Endodermal cell (in vitro differentiated cells): ENCODE results near the gene GRXCR2. TPM values are rescaled to one million over a fixed set of nuclear protein-coding genes. Genes with fewer than 3 reads are reported as not detected.

ENCODE experiments used
- DNase-seq: peaks from one replicate; pipeline ENCODE4 v3.0.0-alpha.2; 2017
- H3K27ac ChIP-seq: 2 replicates; pipeline ENCODE4 v1.5.1; 2013; ENCODE audit warnings: mild to moderate bottlenecking, low read depth, low read length, moderate library complexity
- H3K27me3 ChIP-seq: 2 replicates; pipeline ENCODE4 v1.6.1; 2013; ENCODE audit warnings: mild to moderate bottlenecking, low read length, moderate library complexity; ENCODE audit not compliant: insufficient read depth, control insufficient read depth, poor library complexity, severe bottlenecking
- H3K36me3 ChIP-seq: 2 replicates; pipeline ENCODE4 v1.7.0; 2013; ENCODE audit warnings: mild to moderate bottlenecking, low read length, moderate library complexity; ENCODE audit not compliant: control insufficient read depth, insufficient read depth
- H3K4me1 ChIP-seq: one replicate; pipeline ENCODE4 v1.7.0; 2013; ENCODE audit warnings: low read length; ENCODE audit not compliant: control insufficient read depth, insufficient read depth
- H3K4me3 ChIP-seq: 2 replicates; pipeline ENCODE4 v1.5.1; 2013; ENCODE audit warnings: mild to moderate bottlenecking, low read length, moderate library complexity
- H3K9ac ChIP-seq: 2 replicates; pipeline ENCODE4 v1.6.1; 2013; ENCODE audit warnings: mild to moderate bottlenecking, low read length, moderate library complexity; ENCODE audit not compliant: poor library complexity, severe bottlenecking; ENCODE audit errors: extremely low read depth
- H3K9me3 ChIP-seq: 2 replicates; pipeline ENCODE4 v1.6.1; 2013; ENCODE audit warnings: mild to moderate bottlenecking, low read length, moderate library complexity; ENCODE audit not compliant: control insufficient read depth
- H3K27ac Mint-ChIP-seq: 2 replicates; pipeline ENCODE4 v1.8.0; 2020; ENCODE audit warnings: mixed read lengths
- H3K27me3 Mint-ChIP-seq: 2 replicates; pipeline ENCODE4 v1.8.0; 2021; ENCODE audit warnings: mild to moderate bottlenecking, mixed read lengths; ENCODE audit not compliant: insufficient read depth
- H3K36me3 Mint-ChIP-seq: 2 replicates; pipeline ENCODE4 v1.8.0; 2020; ENCODE audit warnings: low read depth, mixed read lengths
- H3K4me1 Mint-ChIP-seq: 2 replicates; pipeline ENCODE4 v1.8.0; 2020; ENCODE audit warnings: mixed read lengths
- H3K4me3 Mint-ChIP-seq: 2 replicates; pipeline ENCODE4 v1.8.0; 2020; ENCODE audit warnings: mild to moderate bottlenecking, moderate library complexity, mixed read lengths
- H3K9me3 Mint-ChIP-seq: 2 replicates; pipeline ENCODE4 v1.8.0; 2020; ENCODE audit warnings: mild to moderate bottlenecking, mixed read lengths
- WGBS, 2 experiments: methylation state at CpG; one replicate each; pipeline versions ENCODE4 v1.1.5 to v1.1.7; 2013; ENCODE audit warnings: missing lambda C conversion rate in 2 of 2, mixed read lengths in 1 of 2; ENCODE audit not compliant: insufficient coverage in 1 of 2, insufficient read length in 1 of 2; 5-methylcytosine and 5-hydroxymethylcytosine counted together
- total RNA-seq, 2 donors: library from RNA; stranded (reverse); fragmentation: NEBNext Ultra II Directional in 1 of 2; extraction: Animal tissue kit (Norgen Biotek cat#: 25700) in 1 of 2; gene quantifications; 2 replicates in 1 of 2; 3 replicates in 1 of 2; pipeline ENCODE4 v1.2.1, GENCODE V29; 2021
- TF ChIP-seq, protein P1 (sequence below): fragments of 200-600 bp; sonication (generic); conservative IDR thresholded peaks from 2 replicates; pipeline ENCODE4 v1.5.0; 2021; ENCODE audit warnings: antibody characterized with exemption, mild to moderate bottlenecking

The GRXCR2 gene
- total RNA-seq, 2 donors from 2014 or later: not detected

DNA sequence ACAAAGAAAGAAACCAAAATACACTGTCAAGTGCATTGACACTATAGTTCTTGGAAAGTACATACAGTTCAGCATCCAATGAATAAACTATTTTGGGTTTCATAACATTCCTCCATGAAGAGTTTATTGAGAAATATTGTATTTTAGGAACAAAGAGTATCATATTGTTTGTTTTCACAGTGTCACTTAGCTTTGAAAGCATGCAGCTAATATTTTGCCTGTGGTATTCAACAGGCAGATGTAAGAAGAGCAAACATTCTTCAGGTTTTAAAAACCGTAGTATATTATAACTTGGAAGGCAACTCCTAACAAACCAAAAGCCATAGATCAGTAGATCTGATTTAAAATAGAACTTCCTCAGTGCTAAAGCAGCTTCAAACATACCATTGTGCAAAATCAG, 42.2 kb downstream of the GRXCR2 start:
- H3K4me1 ChIP-seq: no peaks in the 10 kb centered on the region
- Mint-ChIP-seq H3K4me3 (no peak overlapping the region), H3K4me1 (peaks cover 2% of the 10 kb centered on the region), H3K36me3 (no peaks in the 10 kb centered on the region), H3K27me3 (peaks cover 27% of the 10 kb centered on the region), H3K27ac (no peak overlapping the region), H3K9me3 (no peaks in the 10 kb centered on the region)
- DNase-seq: no peak
- H3K4me3 ChIP-seq: no peak overlapping the region
- no peak overlapping the region for H3K27ac ChIP-seq
- H3K9ac ChIP-seq: no peak overlapping the region
- no peaks in the 10 kb centered on the region for H3K9me3 ChIP-seq
- peaks cover 11% of the 10 kb centered on the region for H3K27me3 ChIP-seq
- no peaks in the 10 kb centered on the region for H3K36me3 ChIP-seq
- TF ChIP-seq, protein P1, sequence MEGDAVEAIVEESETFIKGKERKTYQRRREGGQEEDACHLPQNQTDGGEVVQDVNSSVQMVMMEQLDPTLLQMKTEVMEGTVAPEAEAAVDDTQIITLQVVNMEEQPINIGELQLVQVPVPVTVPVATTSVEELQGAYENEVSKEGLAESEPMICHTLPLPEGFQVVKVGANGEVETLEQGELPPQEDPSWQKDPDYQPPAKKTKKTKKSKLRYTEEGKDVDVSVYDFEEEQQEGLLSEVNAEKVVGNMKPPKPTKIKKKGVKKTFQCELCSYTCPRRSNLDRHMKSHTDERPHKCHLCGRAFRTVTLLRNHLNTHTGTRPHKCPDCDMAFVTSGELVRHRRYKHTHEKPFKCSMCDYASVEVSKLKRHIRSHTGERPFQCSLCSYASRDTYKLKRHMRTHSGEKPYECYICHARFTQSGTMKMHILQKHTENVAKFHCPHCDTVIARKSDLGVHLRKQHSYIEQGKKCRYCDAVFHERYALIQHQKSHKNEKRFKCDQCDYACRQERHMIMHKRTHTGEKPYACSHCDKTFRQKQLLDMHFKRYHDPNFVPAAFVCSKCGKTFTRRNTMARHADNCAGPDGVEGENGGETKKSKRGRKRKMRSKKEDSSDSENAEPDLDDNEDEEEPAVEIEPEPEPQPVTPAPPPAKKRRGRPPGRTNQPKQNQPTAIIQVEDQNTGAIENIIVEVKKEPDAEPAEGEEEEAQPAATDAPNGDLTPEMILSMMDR: no peak
- 100% methylated on average over 1 of the region's 1 CpG for WGBS, 2 experiments

DNA sequence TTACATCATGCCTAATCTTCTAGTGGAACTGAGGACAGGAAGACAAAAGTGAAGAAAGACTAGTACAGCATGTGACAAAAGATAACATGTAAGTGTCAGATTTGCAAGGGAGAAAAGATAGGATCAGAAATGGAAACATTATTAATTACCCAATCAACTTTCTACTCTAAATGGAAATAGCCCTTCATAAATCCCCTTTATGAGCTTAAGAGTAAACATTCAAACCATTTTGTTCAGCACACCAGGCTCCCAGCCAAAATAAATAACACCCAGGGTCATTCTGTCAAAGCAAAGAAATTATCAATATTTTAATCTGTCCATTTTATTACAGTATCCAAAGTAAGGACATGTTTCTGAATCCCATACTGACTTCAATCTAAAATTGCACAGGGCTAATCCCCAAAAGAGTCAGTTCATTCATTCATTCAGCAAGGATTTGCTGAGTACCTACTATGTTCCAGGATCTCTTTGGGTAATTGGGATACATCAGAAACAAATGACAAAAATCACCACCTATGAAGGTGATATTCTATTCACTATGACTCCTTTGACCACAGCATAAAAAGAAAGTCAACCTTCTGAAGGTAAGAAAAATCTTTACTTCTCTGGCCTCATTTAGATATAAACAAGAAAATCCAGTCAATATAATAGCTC, 43.0 kb downstream of the GRXCR2 start:
- no peak overlapping the region for H3K4me3 Mint-ChIP-seq
- Histone ChIP-seq H3K9ac (no peak overlapping the region), H3K36me3 (no peaks in the 10 kb centered on the region), H3K9me3 (no peaks in the 10 kb centered on the region), H3K4me1 (no peaks in the 10 kb centered on the region), H3K4me3 (no peak overlapping the region), H3K27me3 (peaks cover 7% of the 10 kb centered on the region), H3K27ac (no peak overlapping the region)
- no peaks in the 10 kb centered on the region for H3K36me3 Mint-ChIP-seq
- no peak overlapping the region for H3K27ac Mint-ChIP-seq
- DNase-seq: no peak
- no peaks in the 10 kb centered on the region for H3K4me1 Mint-ChIP-seq
- no peaks in the 10 kb centered on the region for H3K9me3 Mint-ChIP-seq
- TF ChIP-seq, protein P1: no peak
- H3K27me3 Mint-ChIP-seq: peaks cover 24% of the 10 kb centered on the region

DNA sequence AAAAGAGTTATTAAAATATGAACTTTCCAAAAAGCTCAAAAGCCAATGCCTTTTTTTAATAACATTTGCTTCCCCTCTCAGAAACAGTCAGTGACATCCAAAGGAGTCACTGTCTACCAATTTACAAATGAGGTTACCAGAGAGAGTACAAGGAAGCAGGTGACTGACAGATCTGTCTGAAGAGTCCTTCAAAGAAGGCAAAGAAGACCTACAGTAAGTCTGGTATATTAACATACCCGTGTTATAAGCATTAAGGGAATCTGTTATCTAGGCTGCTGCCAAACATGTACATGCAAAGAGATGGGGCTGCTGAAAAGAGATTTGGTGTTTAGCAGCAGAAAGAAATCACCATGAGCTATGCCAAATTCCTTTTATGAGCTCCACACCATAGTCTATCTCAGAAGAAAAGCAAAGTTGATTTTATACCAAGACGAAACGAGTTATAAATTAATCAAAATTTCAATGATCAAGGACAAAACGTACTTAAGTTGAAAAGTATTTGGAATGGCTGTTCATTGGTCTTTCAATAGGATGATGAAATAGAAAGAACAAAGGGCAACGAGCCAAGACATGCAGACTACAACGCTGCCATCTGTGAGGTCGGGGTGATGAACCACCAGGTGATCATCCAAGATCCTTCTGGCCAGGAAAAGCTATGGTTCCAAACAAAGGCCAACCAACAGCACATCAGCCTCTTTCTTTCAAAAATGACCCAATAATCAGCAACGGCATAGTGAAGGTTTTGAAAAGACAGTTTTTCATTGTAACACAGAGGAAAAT, 45.7 kb downstream of the GRXCR2 start:
- DNase-seq: no peak
- no peaks in the 10 kb centered on the region for H3K9me3 Mint-ChIP-seq
- Histone ChIP-seq H3K9me3 (no peaks in the 10 kb centered on the region), H3K4me1 (no peaks in the 10 kb centered on the region), H3K9ac (no peak overlapping the region), H3K4me3 (no peak overlapping the region), H3K27me3 (no peaks in the 10 kb centered on the region), H3K27ac (no peak overlapping the region), H3K36me3 (no peaks in the 10 kb centered on the region)
- H3K27ac Mint-ChIP-seq: no peak overlapping the region
- no peak overlapping the region for H3K4me3 Mint-ChIP-seq
- TF ChIP-seq, protein P1: no peak
- peaks cover 2% of the 10 kb centered on the region for H3K27me3 Mint-ChIP-seq
- H3K36me3 Mint-ChIP-seq: no peaks in the 10 kb centered on the region
- 89 to 91% methylated on average over 7 to 8 of the region's 8 CpGs for whole genome bisulfite sequencing, 2 experiments
- no peaks in the 10 kb centered on the region for H3K4me1 Mint-ChIP-seq
